Esophagus muscularis mucosa (tissue), 4 donors: ENCODE data around the gene IRF2BP2. TPM values are rescaled to one million over a fixed set of nuclear protein-coding genes. Genes with fewer than 3 reads are reported as not detected.
A peak's percentile ranks its signal among the peaks of the same experiment; 100 is the strongest.

ENCODE experiments used
- DNase-seq: peaks from one replicate; pipeline ENCODE4 v3.0.0-alpha.2; 2017; ENCODE audit errors: extremely low spot score
- H3K27ac ChIP-seq, 4 donors: fragments of 200-600 bp; sonication (generic); replicated peaks in 1 of 4; 1 replicate in 3 of 4; 2 replicates in 1 of 4; pipeline ENCODE4 v1.5.1; 2016 to 2019; ENCODE audit warnings: mild to moderate bottlenecking in 1 of 4
- H3K27me3 ChIP-seq, 4 donors: fragments of 200-600 bp; sonication (generic); one replicate each; pipeline versions ENCODE4 v1.5.1 to v1.6.0; 2016 to 2019
- H3K36me3 ChIP-seq, 4 donors: fragments of 200-600 bp; sonication (generic); one replicate each; pipeline ENCODE4 v1.5.1; 2016 to 2019
- H3K4me1 ChIP-seq, 4 donors: fragments of 200-600 bp; sonication (generic); one replicate each; pipeline ENCODE4 v1.5.1; 2016 to 2019
- H3K4me3 ChIP-seq, 4 donors: fragments of 200-600 bp; sonication (generic); 1 replicate in 2 of 4; 2 replicates in 2 of 4; pipeline ENCODE4 v1.5.1; 2016 to 2019; ENCODE audit warnings: mild to moderate bottlenecking in 4 of 4, moderate library complexity in 1 of 4
- H3K9me3 ChIP-seq, 4 donors: fragments of 200-600 bp; sonication (generic); 1 replicate in 3 of 4; 2 replicates in 1 of 4; pipeline ENCODE4 v1.5.1; 2016 to 2019
- EP300 ChIP-seq: sonication (generic); formaldehyde crosslinking; IDR thresholded peaks from one replicate; pipeline ENCODE4 v1.6.1; 2017; ENCODE audit warnings: antibody characterized with exemption
- POLR2A ChIP-seq: fragments of 450-650 bp; IDR thresholded peaks from one replicate; pipeline ENCODE4 v1.6.1; 2017; ENCODE audit warnings: antibody characterized with exemption, moderate library complexity, mild to moderate bottlenecking, low read depth
- POLR2AphosphoS5 ChIP-seq, 2 donors: sonication (generic); formaldehyde crosslinking; IDR thresholded peaks; one replicate each; pipeline ENCODE4 v1.6.1; 2017; ENCODE audit warnings: antibody characterized with exemption in 2 of 2
- WGBS: methylation state at CpG from one replicate; pipeline ENCODE4 v1.1.5; 2018; 5-methylcytosine and 5-hydroxymethylcytosine counted together
- intact Hi-C: fragments of 100-400 bp; cut with DNase I; formaldehyde crosslinking; loops from one replicate; pipeline ENCODE4 v1.15.1; 2023
- total RNA-seq, 4 donors: library from RNA; depleted of rRNA; stranded (reverse); fragments of >200 nt; gene quantifications; one replicate each; pipeline versions ENCODE4 v1.1.0 to v1.2.1, GENCODE V29; 2016
- TF ChIP-seq, protein P1 (sequence below), 3 experiments: fragments of 200-600 bp in 2 of 3; fragments of 450-650 bp in 1 of 3; sonication (generic) in 2 of 3; IDR thresholded peaks; one replicate each; pipeline ENCODE4 v1.5.1; 2017 to 2019; ENCODE audit warnings: antibody characterized with exemption in 3 of 3, mild to moderate bottlenecking in 2 of 3, moderate library complexity in 1 of 3

IRF2BP2 gene
- total RNA-seq, 4 donors from 2014 or later: 83.3 to 119 (median 97.9) TPM

DNA sequence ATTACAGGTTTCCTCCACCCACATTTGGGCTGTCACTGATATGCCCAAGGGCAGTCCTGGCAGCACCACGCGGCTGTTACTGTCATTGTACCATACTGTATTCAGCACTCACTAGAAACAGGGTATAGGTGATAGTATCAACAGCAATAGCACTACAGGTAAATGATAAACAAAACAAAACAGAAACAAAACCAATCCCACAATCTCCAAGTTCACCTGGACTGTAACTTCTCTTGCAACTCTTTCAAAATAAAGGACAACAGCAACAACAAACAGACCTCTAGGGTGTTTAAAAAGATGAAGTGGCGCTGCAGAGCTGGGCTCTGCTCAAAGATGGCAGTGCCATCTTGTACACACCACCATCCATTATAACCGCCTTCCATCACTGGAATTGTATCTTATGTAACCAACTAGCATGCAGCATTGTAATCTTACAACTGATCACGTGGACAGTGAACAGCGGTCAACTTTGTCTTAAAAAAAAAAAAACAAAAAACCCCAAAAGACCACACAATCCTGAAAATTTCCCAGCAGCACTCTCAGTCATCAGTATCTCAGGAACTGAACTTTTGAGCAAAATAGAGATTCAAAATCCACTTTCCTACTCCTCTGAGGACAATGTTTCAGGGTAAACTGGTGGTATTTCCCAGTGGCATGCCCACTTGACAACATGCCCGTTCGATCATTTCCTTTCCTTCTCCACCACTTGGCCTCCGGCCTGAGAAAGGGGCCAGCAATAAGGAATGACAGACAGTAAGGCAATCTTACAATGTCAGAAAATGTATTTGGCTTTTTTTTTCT lies 3.8 kb downstream of the IRF2BP2 start:
- intact Hi-C loops: no loop called here
- H3K27ac ChIP-seq: peak overlapping the region; percentile 92 to 100 (median 100)
- H3K4me1 ChIP-seq: peaks cover 25 to 42% (median 38%) of the 10 kb centered on the region in 4 donors
- peak overlapping the region; percentile 71 to 91 (median 85) for H3K4me3 ChIP-seq
- DNase-seq: no peak
- no peaks in the 10 kb centered on the region for H3K9me3 ChIP-seq
- TF ChIP-seq POLR2AphosphoS5 (IDR thresholded peaks at IDR 0.05): peak in 1 of 2 donors; percentile 67
- TF ChIP-seq POLR2A: no peak
- WGBS: under 1% methylated on average over 9 of the region's 9 CpGs
- peaks cover 9 to 34% (median 18%) of the 10 kb centered on the region in 4 donors for H3K36me3 ChIP-seq
- no peaks in the 10 kb centered on the region for H3K27me3 ChIP-seq

DNA sequence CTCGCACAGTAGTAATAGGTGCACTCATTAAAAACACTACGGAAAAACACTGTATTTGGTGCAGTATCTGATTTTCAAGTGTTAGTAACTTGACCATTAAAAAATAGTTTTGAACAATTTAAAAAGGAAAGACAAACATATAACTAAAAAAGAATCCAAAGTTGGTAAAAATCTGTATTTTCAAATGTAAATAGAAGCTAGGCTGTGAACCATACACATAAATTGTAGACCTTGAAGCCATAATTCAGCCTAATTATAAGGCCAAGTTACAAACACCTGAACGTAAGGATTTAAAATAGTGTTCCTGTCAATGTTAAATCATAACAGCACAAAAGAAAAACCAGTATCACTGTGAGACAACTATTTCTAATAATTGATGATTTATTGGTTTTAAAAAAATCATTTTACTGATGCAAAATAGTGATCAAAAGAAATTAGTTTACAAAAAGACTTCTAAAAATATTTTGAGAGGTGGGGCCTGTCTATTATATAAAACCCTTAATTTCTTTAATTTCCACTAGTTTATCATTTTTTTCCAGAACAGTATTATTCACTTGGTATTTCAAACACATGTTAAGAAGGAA lies 4.5 kb downstream of the IRF2BP2 start:
- Histone ChIP-seq H3K36me3 (peaks cover 9 to 34% (median 18%) of the 10 kb centered on the region in 4 donors), H3K9me3 (no peaks in the 10 kb centered on the region), H3K4me3 (peak overlapping the region; percentile 71 to 91 (median 85)), H3K4me1 (peaks cover 31 to 47% (median 42%) of the 10 kb centered on the region in 4 donors), H3K27me3 (no peaks in the 10 kb centered on the region), H3K27ac (peak overlapping the region; percentile 92 to 100 (median 100))
- no peak for TF ChIP-seq POLR2A
- 1% methylated on average over 3 of the region's 3 CpGs for WGBS
- intact Hi-C loops: no loop called here
- no peak for DNase-seq

DNA sequence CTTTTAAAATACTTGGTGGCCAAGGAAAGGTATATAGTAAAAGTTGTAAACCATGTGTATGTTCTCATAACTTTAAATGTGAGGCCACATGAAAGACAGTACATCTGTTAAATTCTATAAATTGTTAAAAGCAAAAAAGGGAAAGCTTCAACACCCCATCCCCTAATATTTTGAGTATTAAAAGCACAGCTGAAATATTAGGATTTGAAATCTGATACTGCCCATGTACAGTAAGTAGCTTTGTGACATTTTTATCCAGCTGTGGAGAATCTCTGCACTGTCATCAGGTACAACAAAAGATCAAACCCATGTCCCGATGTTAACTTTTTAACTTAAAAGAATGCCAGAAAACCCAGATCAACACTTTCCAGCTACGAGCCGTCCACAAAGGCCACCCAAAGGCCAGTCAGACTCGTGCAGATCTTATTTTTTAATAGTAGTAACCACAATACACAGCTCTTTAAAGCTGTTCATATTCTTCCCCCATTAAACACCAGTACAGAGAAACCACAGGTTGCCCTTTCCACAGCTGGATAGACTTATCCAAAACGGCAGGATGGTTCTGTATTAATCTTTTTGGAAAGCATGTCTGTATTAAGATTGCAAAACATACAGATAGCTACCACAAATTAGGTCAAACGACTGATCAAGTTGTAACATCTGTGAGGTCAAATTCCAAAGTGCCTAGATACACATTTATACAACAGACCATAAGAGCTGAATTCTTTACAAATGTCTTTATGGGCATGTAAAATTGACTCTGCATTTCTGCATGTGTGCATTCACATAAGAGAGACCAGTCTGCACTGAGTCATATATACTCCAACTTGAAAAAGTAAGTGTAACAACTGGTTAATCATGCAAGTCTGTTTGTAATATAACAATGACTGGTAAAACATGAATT lies 5.2 kb downstream of the IRF2BP2 start:
- Histone ChIP-seq H3K4me1 (peaks cover 35 to 50% (median 46%) of the 10 kb centered on the region in 4 donors), H3K9me3 (no peaks in the 10 kb centered on the region)

DNA sequence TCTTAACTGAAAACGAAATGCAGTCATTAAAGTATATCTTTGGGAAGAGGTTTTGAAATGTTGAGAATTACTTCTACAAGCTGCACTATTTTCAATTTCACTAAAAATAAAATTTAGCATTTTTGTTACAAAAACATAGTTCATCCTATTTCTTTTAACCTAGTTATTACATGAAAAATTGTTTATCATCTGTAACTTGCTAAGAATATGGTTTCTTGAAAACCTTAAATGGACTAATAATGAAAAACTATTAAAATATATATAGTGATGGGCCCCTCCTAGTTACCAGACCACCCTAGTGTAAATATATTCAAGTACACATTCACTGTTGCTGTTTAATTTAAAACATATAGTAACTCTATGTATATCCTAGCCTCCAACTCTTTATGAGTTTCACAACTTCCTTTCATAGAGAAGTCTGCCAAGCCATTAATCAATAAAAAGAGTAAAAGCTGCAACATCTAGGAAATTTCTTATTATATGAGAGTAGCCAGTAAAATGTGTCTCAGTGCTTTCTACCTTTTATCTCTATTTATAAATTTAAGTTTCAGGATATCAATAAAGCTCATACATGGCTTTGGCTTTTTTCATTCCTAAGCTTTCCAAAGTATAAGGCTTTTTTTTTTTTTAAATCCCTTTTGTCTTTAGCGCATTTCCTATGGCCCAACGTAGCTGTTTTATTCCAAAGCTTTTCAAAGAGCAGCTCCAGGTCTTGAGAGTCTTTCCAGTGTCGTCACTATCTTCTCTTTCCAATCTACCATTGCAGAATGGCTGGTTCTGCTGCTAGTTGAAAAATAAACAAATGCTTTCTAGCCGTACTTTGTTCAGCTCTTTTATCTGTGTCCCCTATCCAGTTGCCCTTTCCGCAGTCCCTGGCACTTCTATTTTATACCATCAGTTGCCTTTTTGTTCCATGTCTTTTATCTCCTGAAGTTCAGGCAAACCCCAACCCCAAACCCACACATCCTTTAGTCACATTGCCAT lies 6.5 kb downstream of the IRF2BP2 start:
- H3K36me3 ChIP-seq: peaks cover 9 to 33% (median 14%) of the 10 kb centered on the region in 4 donors
- H3K9me3 ChIP-seq: no peaks in the 10 kb centered on the region
- peak overlapping the region; percentile 71 to 91 (median 85) for H3K4me3 ChIP-seq
- no peaks in the 10 kb centered on the region for H3K27me3 ChIP-seq
- WGBS: 2% methylated on average over 6 of the region's 6 CpGs
- no peak for DNase-seq
- H3K4me1 ChIP-seq: peaks cover 42 to 60% (median 55%) of the 10 kb centered on the region in 4 donors
- no peak for TF ChIP-seq POLR2AphosphoS5 (IDR thresholded peaks at IDR 0.05)
- TF ChIP-seq, protein P1, sequence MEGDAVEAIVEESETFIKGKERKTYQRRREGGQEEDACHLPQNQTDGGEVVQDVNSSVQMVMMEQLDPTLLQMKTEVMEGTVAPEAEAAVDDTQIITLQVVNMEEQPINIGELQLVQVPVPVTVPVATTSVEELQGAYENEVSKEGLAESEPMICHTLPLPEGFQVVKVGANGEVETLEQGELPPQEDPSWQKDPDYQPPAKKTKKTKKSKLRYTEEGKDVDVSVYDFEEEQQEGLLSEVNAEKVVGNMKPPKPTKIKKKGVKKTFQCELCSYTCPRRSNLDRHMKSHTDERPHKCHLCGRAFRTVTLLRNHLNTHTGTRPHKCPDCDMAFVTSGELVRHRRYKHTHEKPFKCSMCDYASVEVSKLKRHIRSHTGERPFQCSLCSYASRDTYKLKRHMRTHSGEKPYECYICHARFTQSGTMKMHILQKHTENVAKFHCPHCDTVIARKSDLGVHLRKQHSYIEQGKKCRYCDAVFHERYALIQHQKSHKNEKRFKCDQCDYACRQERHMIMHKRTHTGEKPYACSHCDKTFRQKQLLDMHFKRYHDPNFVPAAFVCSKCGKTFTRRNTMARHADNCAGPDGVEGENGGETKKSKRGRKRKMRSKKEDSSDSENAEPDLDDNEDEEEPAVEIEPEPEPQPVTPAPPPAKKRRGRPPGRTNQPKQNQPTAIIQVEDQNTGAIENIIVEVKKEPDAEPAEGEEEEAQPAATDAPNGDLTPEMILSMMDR (IDR thresholded peaks at IDR 0.05): no peak
- no peak for TF ChIP-seq POLR2A
- TF ChIP-seq EP300: no peak
- H3K27ac ChIP-seq: peak overlapping the region; percentile 92 to 100 (median 100)
- intact Hi-C loops: loop anchor here (5.0 kb wide), 1 partner anchor 106 kb away; no protein-coding TSS in a partner anchor

More for the DNA sequence above, 5.2 kb downstream of the IRF2BP2 start:
- H3K27me3 ChIP-seq: no peaks in the 10 kb centered on the region
- intact Hi-C loops: loop anchor here (5.0 kb wide), 1 partner anchor 107 kb away; no protein-coding TSS in a partner anchor
- no peak for DNase-seq
- peak overlapping the region; percentile 71 to 91 (median 85) for H3K4me3 ChIP-seq
- peaks cover 9 to 34% (median 18%) of the 10 kb centered on the region in 4 donors for H3K36me3 ChIP-seq
- 0% methylated on average over 6 of the region's 6 CpGs for WGBS
- TF ChIP-seq POLR2AphosphoS5 (IDR thresholded peaks at IDR 0.05) (no peak), POLR2A (no peak), EP300 (no peak)
- TF ChIP-seq, protein P1 (IDR thresholded peaks at IDR 0.05): no peak
- peak overlapping the region; percentile 92 to 100 (median 100) for H3K27ac ChIP-seq
